SK-N-MC (cell line): ENCODE measurements around the gene WDFY4.

Experiments used
- DNase-seq: peaks from one replicate; pipeline ENCODE4 v3.0.0-alpha.2; 2011; ENCODE audit warnings: low read depth, low spot score
- H3K27ac ChIP-seq: fragments of 200-600 bp; sonication (generic); 2 replicates; pipeline ENCODE4 v1.5.1; 2016; ENCODE audit warnings: mixed run types
- H3K36me3 ChIP-seq: fragments of 200-600 bp; sonication (generic); 2 replicates; pipeline ENCODE4 v1.6.1; 2017; ENCODE audit warnings: antibody characterized with exemption, low read length, mixed read lengths; ENCODE audit not compliant: insufficient read depth
- H3K4me3 ChIP-seq: fragments of 200-600 bp; sonication (generic); 2 replicates; pipeline ENCODE4 v1.5.1; 2016
- H3K9ac ChIP-seq: fragments of 200-600 bp; sonication (generic); 2 replicates; pipeline ENCODE4 v1.8.0; 2017; ENCODE audit warnings: mixed run types, mixed read lengths; ENCODE audit not compliant: insufficient read length
- H3K9me3 ChIP-seq: fragments of 200-600 bp; sonication (generic); 2 replicates; pipeline ENCODE4 v1.6.1; 2017; ENCODE audit warnings: low read depth, mild to moderate bottlenecking, antibody characterized with exemption, low read length, moderate library complexity, mixed read lengths
- EZH2 ChIP-seq: fragments of 200-600 bp; sonication (generic); IDR thresholded peaks from one replicate; pipeline ENCODE4 v1.6.1; 2017; ENCODE audit warnings: antibody characterized with exemption
- FOXP2 ChIP-seq: optimal IDR thresholded peaks from 2 replicates; pipeline ENCODE3; 2011; ENCODE audit warnings: mild to moderate bottlenecking, moderate library complexity; ENCODE audit not compliant: insufficient read depth; ENCODE audit errors: extremely low read length, control extremely low read depth
- POLR2AphosphoS5 ChIP-seq: IDR thresholded peaks from 2 replicates; pipeline ENCODE4 v1.6.1; 2012; ENCODE audit warnings: mild to moderate bottlenecking, low read depth, low read length, borderline replicate concordance

Gene WDFY4

DNA sequence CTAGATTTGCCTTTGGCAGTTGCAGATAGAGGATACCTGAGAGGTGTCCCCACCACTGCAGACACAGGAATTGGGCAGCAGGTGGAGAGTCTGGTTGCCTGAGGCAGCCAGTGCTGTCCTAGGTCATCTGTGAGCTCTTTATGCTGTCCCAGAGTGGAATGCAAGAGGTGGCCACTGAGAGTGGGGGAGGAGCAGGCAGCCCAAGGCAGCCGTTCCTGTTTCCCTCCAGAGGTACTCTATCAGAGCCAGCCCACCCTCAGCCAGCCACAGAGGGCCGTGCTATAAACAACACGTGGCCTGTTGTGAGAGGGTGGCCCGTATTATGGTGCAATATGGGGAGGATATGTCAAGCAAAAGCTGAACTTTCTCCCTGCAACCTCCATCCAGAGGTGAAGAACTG, 246.5 kb downstream of the WDFY4 start:
- DNase-seq, result no peak
- Histone ChIP-seq H3K36me3 (no peaks in the 10 kb centered on the region), H3K27ac (no peak overlapping the region), H3K4me3 (no peak overlapping the region), H3K9me3 (no peaks in the 10 kb centered on the region), H3K9ac (no peak overlapping the region)
- TF ChIP-seq EZH2 (no peak), FOXP2 (no peak)

DNA sequence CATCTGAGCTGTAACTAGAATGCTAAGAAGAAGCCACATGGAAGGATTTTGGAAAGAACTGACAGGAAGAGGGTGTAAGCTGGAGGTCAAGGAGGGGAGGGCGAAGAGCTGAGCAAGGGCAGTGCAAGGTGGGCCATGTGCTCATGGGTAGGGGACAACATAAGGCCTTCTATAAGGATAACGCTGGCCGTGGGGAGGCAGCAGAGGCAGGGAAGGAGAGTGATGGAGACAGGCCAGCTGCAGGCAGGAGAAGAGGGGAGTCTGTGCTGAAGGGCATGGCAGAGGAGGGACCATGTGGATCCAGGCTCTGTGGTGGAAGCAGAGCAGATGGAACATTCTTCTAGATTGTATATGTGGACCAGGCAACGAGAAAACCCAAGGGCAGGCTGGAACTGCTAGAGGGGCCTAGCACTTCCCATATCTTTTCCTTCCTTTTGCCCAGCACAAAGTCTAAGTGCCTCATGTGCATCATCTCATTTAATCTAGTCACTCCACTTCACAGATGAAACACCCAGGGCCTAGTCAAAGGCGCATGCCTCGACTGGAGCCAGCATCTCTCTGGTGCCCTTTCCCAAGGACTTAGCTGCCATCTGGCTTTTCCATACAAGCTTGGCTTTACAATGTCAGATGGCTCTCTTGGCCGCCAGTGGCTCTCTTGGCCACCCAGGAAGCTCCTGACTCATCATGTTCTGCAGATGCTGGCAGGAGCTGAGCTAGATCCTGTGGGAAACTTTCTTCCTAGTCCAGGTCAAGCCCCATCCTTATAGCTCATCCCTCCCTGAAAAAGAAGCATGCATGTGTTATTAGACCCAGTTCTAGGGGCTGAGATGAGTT, 248.4 kb downstream of the WDFY4 start:
- no peak for DNase-seq
- TF ChIP-seq FOXP2 (no peak), POLR2AphosphoS5 (no peak), EZH2 (no peak)
- H3K36me3 ChIP-seq, result no peaks in the 10 kb centered on the region
- H3K27ac ChIP-seq, result no peak overlapping the region
- no peak overlapping the region for H3K9ac ChIP-seq
- H3K9me3 ChIP-seq, result no peaks in the 10 kb centered on the region
- H3K4me3 ChIP-seq, result no peak overlapping the region

DNA sequence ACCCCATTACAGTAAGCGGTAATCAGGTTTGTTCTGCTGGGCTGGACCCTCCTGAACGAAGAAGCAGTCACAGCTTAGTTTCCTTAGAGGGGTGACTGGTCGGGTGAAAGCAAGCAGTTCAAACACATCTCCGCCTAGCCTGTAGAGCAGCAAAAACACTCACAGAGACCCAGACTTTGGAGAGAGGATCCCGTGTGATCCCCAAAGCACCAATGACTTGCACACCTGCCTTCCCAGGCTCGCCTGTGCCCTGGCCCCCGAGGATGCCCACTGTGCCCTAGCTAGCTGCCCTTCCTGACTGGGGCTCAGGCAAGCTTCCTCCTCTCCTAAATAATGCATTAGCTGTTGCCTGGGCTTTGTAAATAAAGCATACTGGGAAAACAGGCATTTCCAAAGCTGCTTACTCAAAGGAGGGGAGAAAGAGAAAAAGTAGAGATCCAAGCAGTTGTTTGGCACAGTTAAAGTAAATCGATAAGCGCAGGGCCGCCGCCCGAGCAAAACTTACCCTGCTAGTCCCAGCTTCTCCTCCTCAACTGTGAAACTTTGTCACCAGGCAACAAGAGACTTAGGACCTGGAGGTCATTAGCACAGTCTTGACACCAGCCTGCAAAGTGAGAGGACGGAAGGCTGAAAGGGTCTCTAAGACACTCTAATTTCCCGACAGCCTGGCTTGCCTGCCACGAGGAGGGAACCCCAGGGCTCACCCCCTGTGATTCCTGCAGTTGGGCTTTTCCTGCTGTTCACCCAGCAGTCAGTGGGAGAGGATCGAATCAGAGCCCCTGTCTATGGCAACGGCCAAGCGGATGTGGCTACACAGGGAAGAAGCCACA, 250.2 kb downstream of the WDFY4 start:
- no peak for TF ChIP-seq FOXP2
- H3K4me3 ChIP-seq, result no peak overlapping the region
- no peak overlapping the region for H3K9ac ChIP-seq
- DNase-seq, result no peak
- no peaks in the 10 kb centered on the region for H3K9me3 ChIP-seq
- H3K27ac ChIP-seq, result no peak overlapping the region
- no peaks in the 10 kb centered on the region for H3K36me3 ChIP-seq

DNA sequence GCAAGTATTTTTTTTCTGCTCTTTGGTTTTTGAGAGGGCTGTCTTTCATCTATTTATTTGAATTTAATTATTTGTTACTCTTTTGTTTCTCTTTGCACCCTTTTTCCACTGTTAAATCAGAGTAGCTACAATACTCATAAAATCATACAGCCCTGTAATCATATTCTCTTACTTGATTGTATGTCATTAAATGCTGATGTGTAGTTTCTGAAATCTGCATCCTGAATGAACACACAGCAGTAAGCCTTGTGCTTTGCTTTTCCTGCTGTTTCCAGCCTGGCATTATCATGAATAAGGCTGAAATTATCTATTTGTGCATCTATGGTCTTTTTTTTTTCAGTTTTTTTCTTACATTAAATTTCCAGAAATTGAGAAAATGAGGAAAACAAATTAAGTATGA, 250.9 kb downstream of the WDFY4 start:
- no peak for DNase-seq
- H3K27ac ChIP-seq, result no peak overlapping the region
- H3K4me3 ChIP-seq, result no peak overlapping the region
- TF ChIP-seq EZH2, result no peak
- no peak for TF ChIP-seq POLR2AphosphoS5
- TF ChIP-seq FOXP2, result no peak
- no peaks in the 10 kb centered on the region for H3K9me3 ChIP-seq
- no peak overlapping the region for H3K9ac ChIP-seq
- no peaks in the 10 kb centered on the region for H3K36me3 ChIP-seq

DNA sequence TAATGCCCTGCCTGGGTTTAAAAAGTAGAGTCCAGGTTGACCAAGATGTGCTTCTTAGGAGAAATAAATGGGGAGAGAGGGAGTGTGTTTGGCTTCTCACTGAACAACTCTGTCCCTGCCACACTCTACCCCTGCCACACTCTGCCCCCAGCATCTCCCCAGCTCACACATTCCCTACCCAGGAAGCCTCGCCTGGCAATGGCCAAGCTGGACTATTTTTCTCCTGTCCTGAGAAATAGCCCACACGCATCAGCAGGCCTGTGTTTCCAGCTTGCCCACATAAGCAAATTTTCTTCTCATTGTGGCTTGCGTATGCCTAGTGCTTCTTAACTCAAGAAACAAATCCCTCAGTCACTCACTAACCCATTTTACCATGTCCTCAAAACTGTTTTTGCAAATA, 253.1 kb downstream of the WDFY4 start:
- TF ChIP-seq EZH2 (no peak), POLR2AphosphoS5 (no peak), FOXP2 (no peak)
- no peaks in the 10 kb centered on the region for H3K36me3 ChIP-seq
- no peak overlapping the region for H3K4me3 ChIP-seq
- no peaks in the 10 kb centered on the region for H3K9me3 ChIP-seq
- no peak overlapping the region for H3K9ac ChIP-seq
- no peak overlapping the region for H3K27ac ChIP-seq
- no peak for DNase-seq

DNA sequence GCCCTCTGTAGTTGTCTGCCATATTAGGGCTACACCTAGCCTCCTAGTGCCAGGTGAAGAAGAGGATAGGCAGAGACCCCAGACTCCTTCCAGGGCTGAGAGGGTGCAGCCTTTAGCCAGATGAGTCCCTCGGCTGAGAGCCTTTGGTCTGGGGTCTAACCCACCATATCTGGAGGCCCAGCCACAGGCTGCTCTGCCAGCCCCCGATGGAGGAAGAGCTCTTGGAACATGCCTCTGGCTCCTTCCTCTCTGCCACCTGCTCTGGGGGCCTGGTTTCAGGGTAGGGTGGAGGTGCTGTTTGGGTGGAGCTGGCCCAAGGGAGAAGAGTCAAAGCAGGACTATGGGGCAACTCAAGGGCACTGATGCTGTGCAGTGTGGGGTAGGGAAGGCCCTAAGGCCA, 253.6 kb downstream of the WDFY4 start:
- DNase-seq, result no peak
- no peaks in the 10 kb centered on the region for H3K36me3 ChIP-seq
- no peak for TF ChIP-seq FOXP2
- TF ChIP-seq EZH2, result no peak
- TF ChIP-seq POLR2AphosphoS5, result no peak
- H3K4me3 ChIP-seq, result no peak overlapping the region
- H3K27ac ChIP-seq, result no peak overlapping the region
- no peaks in the 10 kb centered on the region for H3K9me3 ChIP-seq
- H3K9ac ChIP-seq, result no peak overlapping the region

- TF ChIP-seq EZH2, result no peak
- no peak overlapping the region for H3K27ac ChIP-seq
- H3K9ac ChIP-seq, result no peak overlapping the region
- no peaks in the 10 kb centered on the region for H3K36me3 ChIP-seq
- DNase-seq, result no peak
- no peak overlapping the region for H3K4me3 ChIP-seq
- no peaks in the 10 kb centered on the region for H3K9me3 ChIP-seq
Measured at GRCh38 chr10:48938990-48939536, 254.4 kb downstream of the WDFY4 start.

DNA sequence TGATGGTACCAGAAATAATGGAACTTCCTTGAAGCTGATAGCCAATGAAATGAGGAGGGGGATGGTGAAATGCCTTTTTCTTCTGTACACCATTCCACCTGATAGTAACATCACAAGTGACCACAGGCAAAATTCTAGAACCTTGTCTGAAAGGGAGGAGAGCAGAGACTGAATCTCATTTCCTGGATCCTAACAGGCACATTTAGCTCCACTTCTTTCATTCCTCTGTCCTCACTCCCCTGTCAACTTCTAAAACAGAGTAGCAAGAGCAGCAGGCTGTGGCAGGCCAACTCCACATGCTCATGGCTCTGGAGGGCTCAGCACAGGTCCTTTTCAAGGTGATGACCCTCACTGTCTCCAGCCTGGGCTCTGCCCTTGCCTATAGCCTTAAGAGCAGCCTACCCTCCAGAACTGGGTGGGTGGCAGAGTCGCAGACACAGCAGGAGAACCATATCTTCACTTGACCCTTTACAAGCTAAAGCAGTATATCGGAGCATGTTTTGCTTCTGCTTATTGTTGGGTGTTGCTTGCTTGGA, 255.2 kb downstream of the WDFY4 start, which contains the start of gene LRRC18:
Gene LRRC18 (minus strand): TSS at position 51 of the 536 bp plus-strand sequence. CDS start 25,685 bp downstream, outside the sequence.
- TF ChIP-seq EZH2, result no peak
- TF ChIP-seq POLR2AphosphoS5, result no peak
- TF ChIP-seq FOXP2, result no peak
- Histone ChIP-seq H3K27ac (no peak within 1 kb of the TSS), H3K9me3 (no peaks in the 10 kb centered on the region), H3K9ac (no peak within 1 kb of the TSS), H3K36me3 (no peaks in the 10 kb centered on the region), H3K4me3 (no peak within 1 kb of the TSS)
- DNase-seq, result no peak
